K562 (cell line): ENCODE data around the gene GRIK1. TPM values are rescaled to one million over a fixed set of nuclear protein-coding genes. Genes with fewer than 3 reads are reported as not detected.

Experiments
- ATAC-seq: fragments of 200-7000 bp; cut with Tn5 transposase; 3 replicates; pipeline ENCODE4 v1.9.1; 2020; ENCODE audit warnings: moderate library complexity
- BruUV-seq: library from RNA; stranded (reverse); fragments of 400-500 nt; replicated peaks from 2 replicates; lab custom pipeline; 2021; lab: Mats Ljungman, UMichigan
- CTCF ChIA-PET: fragments of 300-600 bp; formaldehyde crosslinking; extraction: SDS; loops from one replicate; lab custom pipeline; 2021; ENCODE audit warnings: low intra/inter-chr PET ratio; lab: Yijun Ruan, JAX
- POLR2A ChIA-PET: fragments of 300-600, 350-650 bp; sonication (Branson Sonifier 250); formaldehyde crosslinking; extraction: SDS; loops from one replicate; lab custom pipeline; 2021; ENCODE audit warnings: antibody characterized with exemption, inconsistent platforms; lab: Yijun Ruan, JAX
- DNase-seq, 4 experiments: peaks; one replicate each; pipeline versions ENCODE4 v3.0.0 to v3.0.0-alpha.2; 2011 to 2018; ENCODE audit warnings: low spot score in 3 of 4, mixed read lengths in 3 of 4; ENCODE audit errors: extremely low read depth in 1 of 4
- FAIRE-seq: peaks from 2 replicates; lab custom pipeline; 2011; peaks lifted over from hg19 to GRCh38; lab: Jason Lieb, UNC
- H2AFZ ChIP-seq: 2 replicates; pipeline ENCODE4 v1.6.0; 2011; ENCODE audit warnings: low read depth, low read length, control low read depth, inconsistent platforms
- H3K27ac ChIP-seq: fragments of 200-600 bp; 3 replicates; pipeline ENCODE4 v1.8.0; 2011; ENCODE audit warnings: low read depth, mild to moderate bottlenecking, control low read depth, inconsistent platforms, low read length, moderate library complexity, mixed read lengths; ENCODE audit errors: extremely low read depth
- H3K27me3 ChIP-seq, 2 experiments: fragments of 300-600 bp in 1 of 2; 2 replicates in 1 of 2; 3 replicates in 1 of 2; pipeline versions ENCODE4 v1.6.0 to v1.8.0; 2011; ENCODE audit warnings: inconsistent platforms in 2 of 2, low read length in 2 of 2, mild to moderate bottlenecking in 1 of 2, mixed read lengths in 1 of 2, moderate library complexity in 1 of 2; ENCODE audit not compliant: control insufficient read depth in 2 of 2, insufficient read depth in 2 of 2
- H3K36me3 ChIP-seq: fragments of 300-600 bp; 3 replicates; pipeline ENCODE4 v1.8.0; 2011; ENCODE audit warnings: mild to moderate bottlenecking, low read length, inconsistent platforms; ENCODE audit not compliant: control insufficient read depth, insufficient read depth
- H3K4me1 ChIP-seq, 2 experiments: fragments of 200-600 bp in 1 of 2; replicated peaks in 1 of 2; 2 replicates in 1 of 2; 3 replicates in 1 of 2; pipeline versions ENCODE4 v1.5.1 to v1.8.0; 2011; ENCODE audit warnings: inconsistent platforms in 2 of 2, low read length in 2 of 2, mild to moderate bottlenecking in 1 of 2, mixed read lengths in 1 of 2, moderate library complexity in 1 of 2; ENCODE audit not compliant: control insufficient read depth in 2 of 2, insufficient read depth in 2 of 2
- H3K4me2 ChIP-seq: 2 replicates; pipeline ENCODE4 v1.6.1; 2011; ENCODE audit warnings: low read length, control low read depth, inconsistent platforms, mixed read lengths; ENCODE audit not compliant: insufficient read depth
- H3K4me3 ChIP-seq: fragments of 200-600 bp; sonication (generic), shearing (Covaris generic); 2 replicates; pipeline ENCODE4 v1.5.1; 2016; ENCODE audit warnings: control low read depth, inconsistent platforms
- H3K79me2 ChIP-seq: fragments of 200-600 bp; 3 replicates; pipeline ENCODE4 v1.8.0; 2011; ENCODE audit warnings: low read length, inconsistent platforms; ENCODE audit not compliant: control insufficient read depth, insufficient read depth
- H3K9ac ChIP-seq, 2 experiments: 2 replicates each; pipeline versions ENCODE4 v1.6.0 to v1.6.1; 2011; ENCODE audit warnings: low read depth in 2 of 2, low read length in 2 of 2, control low read depth in 1 of 2, inconsistent platforms in 1 of 2, mild to moderate bottlenecking in 1 of 2, mixed read lengths in 1 of 2; ENCODE audit not compliant: insufficient read depth in 1 of 2
- H3K9me1 ChIP-seq: one replicate; pipeline ENCODE4 v1.6.0; 2011; ENCODE audit warnings: inconsistent platforms, mild to moderate bottlenecking, low read length, moderate library complexity; ENCODE audit not compliant: control insufficient read depth, insufficient read depth
- H3K9me3 ChIP-seq: replicated peaks from 2 replicates; pipeline ENCODE4 v1.5.1; 2011; ENCODE audit warnings: low read depth, low read length, inconsistent platforms; ENCODE audit not compliant: control insufficient read depth, insufficient read depth
- H4K20me1 ChIP-seq: replicated peaks from 2 replicates; pipeline ENCODE4 v1.6.1; 2011; ENCODE audit warnings: low read length, inconsistent platforms, mixed read lengths; ENCODE audit not compliant: control insufficient read depth, insufficient read depth
- ARID3B ChIP-seq: fragments of 250-450 bp; sonication (Bioruptor Pico); IDR thresholded peaks from 2 replicates; pipeline ENCODE4 v1.4.0; 2020; ENCODE audit warnings: borderline replicate concordance
- CEBPZ ChIP-seq: fragments of 150-350 bp; IDR thresholded peaks from 2 replicates; pipeline ENCODE4 v1.6.1; 2014; ENCODE audit warnings: low read depth, mild to moderate bottlenecking, low read length, borderline replicate concordance
- CREB5 ChIP-seq: fragments of 250-450 bp; sonication (Bioruptor Pico); IDR thresholded peaks from 2 replicates; pipeline ENCODE4 v1.5.0; 2020; ENCODE audit warnings: mild to moderate bottlenecking
- E2F3 ChIP-seq: fragments of 250-450 bp; sonication (Bioruptor Pico); IDR thresholded peaks from 2 replicates; pipeline ENCODE4 v1.4.0; 2020; ENCODE audit warnings: mild to moderate bottlenecking
- FOXA1 ChIP-seq: fragments of 450-650 bp; IDR thresholded peaks from 2 replicates; pipeline ENCODE4 v1.6.1; 2016; ENCODE audit warnings: mild to moderate bottlenecking, borderline replicate concordance
- HMBOX1 ChIP-seq: sonication (generic); IDR thresholded peaks from 2 replicates; pipeline ENCODE4 v1.6.1; 2016
- POLR2AphosphoS2 ChIP-seq: IDR thresholded peaks from 2 replicates; pipeline ENCODE4 v1.6.1; 2012; ENCODE audit warnings: low read length, improper control_type of control experiment
- ZNF695 ChIP-seq: fragments of 450-650 bp; formaldehyde crosslinking; IDR thresholded peaks from 2 replicates; pipeline ENCODE4 v1.4.0; 2020; ENCODE audit warnings: mild to moderate bottlenecking, moderate library complexity
- WGBS: fragments of 100-300 bp; shearing (Covaris generic); methylation state at CpG from one replicate; pipeline ENCODE4 v1.1.6; 2016; ENCODE audit warnings: low coverage, mixed read lengths; ENCODE audit not compliant: insufficient coverage; ENCODE audit errors: missing lambda C conversion rate; 5-methylcytosine and 5-hydroxymethylcytosine counted together
- in situ Hi-C: fragments of 300-500 bp; cut with MboI; formaldehyde crosslinking; loops from 4 replicates; pipeline ENCODE4 v1.15.0; 2018; ENCODE audit warnings: inconsistent platforms, mixed read lengths
- intact Hi-C: fragments of 100-400 bp; cut with micrococcal nuclease; formaldehyde crosslinking; loops from 2 replicates; pipeline ENCODE4 v1.14.2; 2022
- polyA plus RNA-seq, 8 experiments: library from polyadenylated mRNA; depleted of rRNA in 4 of 8; stranded (reverse) in 5 of 8; unstranded in 3 of 8; fragments of >200 nt; fragmentation: Nextera tagmentation in 2 of 8; fragmentation: Illumina TruSeq in 1 of 8; extraction: Ambion mirVana in 2 of 8; extraction: Trizol in 1 of 8; gene quantifications; 2 replicates each; pipeline versions ENCODE4 v1.2.1 to v1.2.3, GENCODE V29; 2011 to 2014; ENCODE audit warnings: inconsistent platforms in 1 of 8, missing spikeins in 1 of 8
- total RNA-seq, 7 experiments: library from RNA; depleted of rRNA in 6 of 7; stranded (reverse); fragments of >200 nt in 6 of 7; fragmentation: Illumina TruSeq in 2 of 7; extraction: Trizol in 2 of 7; gene quantifications; 2 replicates each; pipeline versions ENCODE4 v1.2.1 to v1.2.3, GENCODE V29; 2011 to 2021; ENCODE audit warnings: low replicate concordance in 1 of 7

Gene GRIK1
- total and polyA plus RNA-seq, 9 of the 15 experiments (the other 6 are each of a cell fraction or from before 2014, with no cell fraction given) = 0.17 to 2.8 (median 0.53) TPM

- TF ChIP-seq CREB5 (CRISPR knock-in tag) (no peak), FOXA1 (no peak), POLR2AphosphoS2 (no peak), E2F3 (CRISPR knock-in tag) (no peak), ZNF695 (no peak), ARID3B (CRISPR knock-in tag) (no peak)
These were observed 39.2 kb upstream of the GRIK1 start (continued) for GRCh38 chr21:29979043-29979442.

- FAIRE-seq (no peak), ATAC-seq (peak; percentile 55; the same call in 2 of the 3 replicates)
- Histone ChIP-seq H3K9me1 (no peaks in the 10 kb centered on the region), H3K36me3 (no peaks in the 10 kb centered on the region), H3K4me2 (no peak overlapping the region), H3K4me3 (no peak overlapping the region)
- CTCF ChIA-PET = no interaction called here
- in situ Hi-C loops = no loop called here
- peak; percentile 64 for TF ChIP-seq HMBOX1
- TF ChIP-seq CEBPZ = no peak
- TF ChIP-seq, all 486 proteins: peak for 1
- DNase-seq = no peak
- Histone ChIP-seq H3K79me2 (no peaks in the 10 kb centered on the region), H4K20me1 (no peaks in the 10 kb centered on the region), H3K9me3 (no peaks in the 10 kb centered on the region), H2AFZ (peak overlapping the region; percentile 50), H3K4me1 (no peaks in the 10 kb centered on the region), H3K9ac (no peak overlapping the region), H3K27ac (peak overlapping the region; percentile 4; the same call in 1 of the 3 replicates), H3K27me3 (no peaks in the 10 kb centered on the region)
- no TSS peak for BruUV-seq
- intact Hi-C loops = no loop called here
- POLR2A ChIA-PET = interaction anchor here (0.6 to 1.4 kb wide), 3 partner anchors 10 to 261 kb away, joined by 3 to 4 read pairs (median 3); no protein-coding TSS in a partner anchor
- 4% methylated on average over 3 of the region's 3 CpGs for WGBS
These were observed 36.0 kb upstream of the GRIK1 start for GRCh38 chr21:29975776-29976175.
